ENCODE measurements around the gene NISCH. TPM values are rescaled to one million over a fixed set of nuclear protein-coding genes. Genes with fewer than 3 reads are reported as not detected.
A peak's percentile ranks its signal among the peaks of the same experiment; 100 is the strongest.

NISCH gene
- total and polyA plus RNA-seq, 9 donors, result 73.6 to 142 (median 97.4) TPM

- intact Hi-C loops (cut with DNase I), result loop anchor here in 1 of 4 donors (10.0 kb wide), 1 partner anchor 123 kb away; the partner anchor contains the start of gene GLYCTK
- no peaks in the 10 kb centered on the region for H3K36me3 ChIP-seq
- H3K4me1 ChIP-seq (ENCODE audit: insufficient read depth), result peaks cover 6% of the 10 kb centered on the region
- no peak overlapping the region for H3K4me3 ChIP-seq
- H3K27me3 ChIP-seq, result no peaks in the 10 kb centered on the region
- TF ChIP-seq, protein P1, sequence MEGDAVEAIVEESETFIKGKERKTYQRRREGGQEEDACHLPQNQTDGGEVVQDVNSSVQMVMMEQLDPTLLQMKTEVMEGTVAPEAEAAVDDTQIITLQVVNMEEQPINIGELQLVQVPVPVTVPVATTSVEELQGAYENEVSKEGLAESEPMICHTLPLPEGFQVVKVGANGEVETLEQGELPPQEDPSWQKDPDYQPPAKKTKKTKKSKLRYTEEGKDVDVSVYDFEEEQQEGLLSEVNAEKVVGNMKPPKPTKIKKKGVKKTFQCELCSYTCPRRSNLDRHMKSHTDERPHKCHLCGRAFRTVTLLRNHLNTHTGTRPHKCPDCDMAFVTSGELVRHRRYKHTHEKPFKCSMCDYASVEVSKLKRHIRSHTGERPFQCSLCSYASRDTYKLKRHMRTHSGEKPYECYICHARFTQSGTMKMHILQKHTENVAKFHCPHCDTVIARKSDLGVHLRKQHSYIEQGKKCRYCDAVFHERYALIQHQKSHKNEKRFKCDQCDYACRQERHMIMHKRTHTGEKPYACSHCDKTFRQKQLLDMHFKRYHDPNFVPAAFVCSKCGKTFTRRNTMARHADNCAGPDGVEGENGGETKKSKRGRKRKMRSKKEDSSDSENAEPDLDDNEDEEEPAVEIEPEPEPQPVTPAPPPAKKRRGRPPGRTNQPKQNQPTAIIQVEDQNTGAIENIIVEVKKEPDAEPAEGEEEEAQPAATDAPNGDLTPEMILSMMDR (IDR thresholded peaks at IDR 0.05), result no peak
- TF ChIP-seq EP300 (IDR thresholded peaks at IDR 0.05), result no peak
- no peak for TF ChIP-seq POLR2A (IDR thresholded peaks at IDR 0.05)
- 78 to 97% (median 90%) methylated on average over 3 of the region's 3 CpGs for WGBS, 3 donors
- peak in 2 of 5 donors; percentile 47 to 50 for DNase-seq
- no peak overlapping the region for H3K27ac ChIP-seq
- no peaks in the 10 kb centered on the region for H3K9me3 ChIP-seq
These were observed 47.6 kb upstream of the NISCH start for GRCh38 chr3:52407779-52408178.

DNA sequence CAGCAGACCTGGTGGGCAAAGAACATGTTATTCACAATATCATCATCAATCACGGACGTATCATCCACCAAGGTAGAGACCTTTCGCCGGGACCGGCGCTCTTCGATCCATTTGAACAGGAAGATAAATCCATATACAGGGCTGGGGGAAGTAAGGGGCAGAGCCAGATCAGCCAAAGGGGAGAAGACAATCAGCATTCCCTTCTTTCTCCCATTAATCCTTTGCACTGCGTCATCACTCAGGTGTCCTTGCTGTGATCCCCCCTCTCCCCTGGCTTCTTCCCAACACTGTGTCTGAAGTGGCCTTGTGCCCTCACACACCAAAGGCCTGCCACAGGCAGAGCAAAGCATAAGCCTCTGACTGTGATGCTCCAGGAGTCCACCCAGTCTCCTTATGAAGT lies 46.9 kb upstream of the NISCH start:
- Histone ChIP-seq H3K4me3 (no peak overlapping the region), H3K27ac (no peak overlapping the region), H3K4me1 (ENCODE audit: insufficient read depth) (peaks cover 6% of the 10 kb centered on the region), H3K9me3 (no peaks in the 10 kb centered on the region), H3K36me3 (no peaks in the 10 kb centered on the region), H3K27me3 (no peaks in the 10 kb centered on the region)
- TF ChIP-seq EP300 (IDR thresholded peaks at IDR 0.05) (no peak), POLR2A (IDR thresholded peaks at IDR 0.05) (no peak)
- TF ChIP-seq, protein P1 (IDR thresholded peaks at IDR 0.05), result no peak
- DNase-seq, result peak in 2 of 5 donors; percentile 28 to 35
- WGBS, 3 donors, result 81 to 90% (median 83%) methylated on average over 8 of the region's 8 CpGs
- intact Hi-C loops (cut with DNase I), result loop anchor here in 1 of 4 donors (10.0 kb wide), 1 partner anchor 124 kb away; the partner anchor contains the start of gene GLYCTK

GRCh38 chr3:52415800-52416199 lies 39.6 kb upstream of the NISCH start:
- Histone ChIP-seq H3K27ac (no peak overlapping the region), H3K36me3 (no peaks in the 10 kb centered on the region), H3K4me1 (ENCODE audit: insufficient read depth) (peaks cover 4% of the 10 kb centered on the region), H3K27me3 (no peaks in the 10 kb centered on the region), H3K9me3 (no peaks in the 10 kb centered on the region), H3K4me3 (no peak overlapping the region)
- DNase-seq, result no peak
- TF ChIP-seq, protein P1 (IDR thresholded peaks at IDR 0.05), result no peak
- TF ChIP-seq POLR2A (IDR thresholded peaks at IDR 0.05) (no peak), EP300 (IDR thresholded peaks at IDR 0.05) (no peak)
- WGBS, 3 donors, result 92 to 95% (median 93%) methylated on average over 3 of the region's 3 CpGs
- intact Hi-C loops (cut with DNase I), result no loop called here

DNA sequence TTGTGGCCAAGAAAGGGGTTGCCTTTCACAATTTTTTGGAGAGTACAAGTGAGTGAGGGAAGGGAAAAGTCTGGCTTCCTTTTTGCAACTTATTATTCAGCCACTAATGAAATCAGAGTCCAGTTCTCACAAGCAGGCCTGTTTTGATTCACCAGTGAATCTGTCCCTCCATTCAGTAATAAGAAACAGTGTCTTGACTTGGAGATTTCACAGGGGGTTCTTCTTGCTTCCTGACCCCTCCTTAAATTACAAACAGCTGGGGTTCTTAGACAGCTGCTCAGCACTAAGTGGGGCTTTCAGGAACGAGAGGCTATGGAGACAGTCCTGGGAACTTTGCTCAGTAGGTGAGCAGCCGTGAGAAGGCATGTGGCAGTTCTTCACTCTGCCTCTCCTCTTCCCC lies 35.0 kb upstream of the NISCH start:
- 82 to 88% (median 85%) methylated on average over 2 of the region's 2 CpGs for WGBS, 3 donors
- no peaks in the 10 kb centered on the region for H3K9me3 ChIP-seq
- H3K27ac ChIP-seq, result no peak overlapping the region
- no peaks in the 10 kb centered on the region for H3K27me3 ChIP-seq
- intact Hi-C loops (cut with DNase I), result loop anchor here in 1 of 4 donors (10.0 kb wide), 1 partner anchor 654 kb away; no protein-coding TSS in a partner anchor
- no peak overlapping the region for H3K4me3 ChIP-seq
- no peak for DNase-seq
- no peaks in the 10 kb centered on the region for H3K4me1 ChIP-seq (ENCODE audit: insufficient read depth)
- H3K36me3 ChIP-seq, result no peaks in the 10 kb centered on the region
- TF ChIP-seq POLR2A (IDR thresholded peaks at IDR 0.05) (no peak), EP300 (IDR thresholded peaks at IDR 0.05) (no peak)
- TF ChIP-seq, protein P1 (IDR thresholded peaks at IDR 0.05), result no peak

All from ovary (tissue), 9 donors.